OCI-LY7 (cell line): Measurements from ENCODE around the gene EEF1A1. TPM values are rescaled to one million over a fixed set of nuclear protein-coding genes. Genes with fewer than 3 reads are reported as not detected.
"Not testable (repeated sequence)": the region's sequence is repeated elsewhere in the genome, so short reads cannot be mapped to it uniquely, and the experiment has no call there.

Experiments used
- BruUV-seq: library from RNA; stranded (reverse); fragments of 400-500 nt; replicated peaks from 2 replicates; lab custom pipeline; 2021; lab: Mats Ljungman, UMichigan
- CTCF ChIA-PET: fragments of 300-600 bp; sonication (Branson Sonifier 250); formaldehyde crosslinking; loops from one replicate; lab custom pipeline; 2022; ENCODE audit warnings: antibody characterized with exemption; ENCODE audit not compliant: unreplicated experiment; lab: Charles Lee
- POLR2A ChIA-PET: fragments of 300-600 bp; sonication (Branson Sonifier 250); formaldehyde crosslinking; loops from one replicate; lab custom pipeline; 2022; ENCODE audit warnings: antibody characterized with exemption; lab: Charles Lee
- DNase-seq: peaks from one replicate; pipeline ENCODE4 v3.0.0-alpha.2; 2015; ENCODE audit warnings: low spot score
- H2AFZ ChIP-seq: fragments of 200-600 bp; sonication (generic), shearing (Covaris generic); 2 replicates; pipeline ENCODE4 v1.6.1; 2014; ENCODE audit warnings: mild to moderate bottlenecking, antibody characterized with exemption, low read length, moderate library complexity
- H3K27ac ChIP-seq: fragments of 200-600 bp; sonication (generic); 2 replicates; pipeline ENCODE4 v1.5.1; 2014; ENCODE audit warnings: mixed run types, low read depth, mild to moderate bottlenecking, moderate library complexity, low read length, inconsistent platforms; ENCODE audit not compliant: poor library complexity, severe bottlenecking
- H3K36me3 ChIP-seq: fragments of 200-600 bp; sonication (generic); 2 replicates; pipeline ENCODE4 v1.6.1; 2014; ENCODE audit warnings: mild to moderate bottlenecking, antibody characterized with exemption, low read length, moderate library complexity, mixed read lengths; ENCODE audit not compliant: insufficient read depth
- H3K4me1 ChIP-seq: fragments of 200-600 bp; sonication (generic); 2 replicates; pipeline ENCODE4 v1.5.1; 2014; ENCODE audit warnings: mild to moderate bottlenecking, low read length; ENCODE audit not compliant: insufficient read depth, poor library complexity, severe bottlenecking
- H3K4me2 ChIP-seq: fragments of 200-600 bp; sonication (generic); 2 replicates; pipeline ENCODE4 v1.6.1; 2014; ENCODE audit warnings: mild to moderate bottlenecking, low read length
- H3K4me3 ChIP-seq: fragments of 200-600 bp; sonication (generic); 2 replicates; pipeline ENCODE4 v1.5.1; 2014; ENCODE audit warnings: mild to moderate bottlenecking, low read depth, low read length; ENCODE audit not compliant: poor library complexity, severe bottlenecking
- H3K79me2 ChIP-seq: fragments of 200-600 bp; sonication (generic); 2 replicates; pipeline ENCODE4 v1.6.1; 2016; ENCODE audit warnings: low read depth, mild to moderate bottlenecking, low read length, moderate library complexity, mixed read lengths; ENCODE audit not compliant: insufficient read depth
- H3K9me2 ChIP-seq: fragments of 200-600 bp; sonication (generic); 2 replicates; pipeline ENCODE4 v1.6.1; 2016; ENCODE audit warnings: mild to moderate bottlenecking, low read length, mixed read lengths; ENCODE audit not compliant: insufficient read depth
- H3K9me3 ChIP-seq: fragments of 200-600 bp; sonication (generic); 2 replicates; pipeline ENCODE4 v1.6.1; 2014; ENCODE audit warnings: mild to moderate bottlenecking, mixed run types, low read length, mixed read lengths
- H4K20me1 ChIP-seq: fragments of 200-600 bp; sonication (generic); 2 replicates; pipeline ENCODE4 v1.6.1; 2014; ENCODE audit warnings: mild to moderate bottlenecking, antibody characterized with exemption, low read length, moderate library complexity, mixed read lengths; ENCODE audit not compliant: insufficient read depth
- CTCF ChIP-seq: fragments of 200-600 bp; sonication (generic); conservative IDR thresholded peaks from 2 replicates; pipeline ENCODE4 v1.5.1; 2014; ENCODE audit warnings: mild to moderate bottlenecking, antibody characterized with exemption, low read length, moderate library complexity, mixed read lengths
- EZH2phosphoT487 ChIP-seq: fragments of 200-600 bp; sonication (generic); IDR thresholded peaks from 2 replicates; pipeline ENCODE4 v1.6.1; 2018; ENCODE audit warnings: low read depth, borderline replicate concordance, mild to moderate bottlenecking, mixed run types, antibody characterized with exemption, low read length, moderate library complexity, mixed read lengths
- intact Hi-C: fragments of 100-400 bp; cut with micrococcal nuclease; formaldehyde crosslinking; loops from one replicate; pipeline ENCODE4 v1.10.0; 2022; ENCODE audit not compliant: unreplicated experiment
- total RNA-seq, 2 experiments: library from RNA; depleted of rRNA in 1 of 2; stranded (reverse); fragments of >200 nt in 1 of 2; shearing (Covaris generic) in 1 of 2; gene quantifications; 2 replicates each; pipeline ENCODE4 v1.2.3, GENCODE V29; 2014 to 2022

The EEF1A1 gene
- total RNA-seq, 2 experiments from 2014 or later: 8,152 to 8,197 TPM

- Histone ChIP-seq H3K36me3 (no peaks in the 10 kb centered on the region), H3K4me2 (no peak overlapping the region), H2AFZ (no peak overlapping the region), H3K79me2 (no peaks in the 10 kb centered on the region), H3K4me3 (no peak overlapping the region), H4K20me1 (no peaks in the 10 kb centered on the region), H3K9me3 (no peaks in the 10 kb centered on the region), H3K9me2 (no peaks in the 10 kb centered on the region), H3K4me1 (no peaks in the 10 kb centered on the region), H3K27ac (no peak overlapping the region)
- intact Hi-C loops: no loop called here
- TF ChIP-seq EZH2phosphoT487: no peak
- TF ChIP-seq CTCF: no peak
- no TSS peak for BruUV-seq
- CTCF ChIA-PET: no interaction called here
- POLR2A ChIA-PET: interaction anchor here (0.6 to 1.9 kb wide), 9 partner anchors 10 to 108 kb away, joined by 3 to 5 read pairs (median 4); no protein-coding TSS in a partner anchor
- DNase-seq: no peak
Measured at GRCh38 chr6:73542891-73543290, 22.1 kb upstream of the EEF1A1 start.

- BruUV-seq, H3K79me2 ChIP-seq, H4K20me1 ChIP-seq, H3K27ac ChIP-seq, H3K4me2 ChIP-seq, DNase-seq, H3K9me2 ChIP-seq, H3K4me1 ChIP-seq, intact Hi-C loops, H2AFZ ChIP-seq, H3K4me3 ChIP-seq, H3K9me3 ChIP-seq, H3K36me3 ChIP-seq: not testable (repeated sequence)
- POLR2A ChIA-PET: interaction anchor here (0.6 to 1.9 kb wide), 7 partner anchors 9 to 109 kb away, joined by 3 to 5 read pairs (median 4); no protein-coding TSS in a partner anchor
- CTCF ChIA-PET: interaction anchor here (0.7 kb wide), 1 partner anchor 16 kb away, joined by 3 read pairs; no protein-coding TSS in a partner anchor
Measured at GRCh38 chr6:73542481-73542880, 21.6 kb upstream of the EEF1A1 start.

GRCh38 chr6:73538116-73538779, 17.4 kb upstream of the EEF1A1 start:
- no peak overlapping the region for H3K27ac ChIP-seq
- TF ChIP-seq EZH2phosphoT487: no peak
- no peak for TF ChIP-seq CTCF
- H3K4me3 ChIP-seq: no peak overlapping the region
- ChIA-PET CTCF (no interaction called here), POLR2A (interaction anchor here (1.1 to 1.2 kb wide), 3 partner anchors 13 to 67 kb away, joined by 3 read pairs; partner anchors contain the start of gene EEF1A1)
- no peak overlapping the region for H3K4me2 ChIP-seq
- H3K4me1 ChIP-seq: no peaks in the 10 kb centered on the region
- BruUV-seq: no TSS peak
- no peaks in the 10 kb centered on the region for H3K79me2 ChIP-seq
- no peaks in the 10 kb centered on the region for H3K9me2 ChIP-seq
- H3K9me3 ChIP-seq: no peaks in the 10 kb centered on the region
- intact Hi-C loops: no loop called here
- H4K20me1 ChIP-seq: no peaks in the 10 kb centered on the region
- H3K36me3 ChIP-seq: no peaks in the 10 kb centered on the region
- H2AFZ ChIP-seq: no peak overlapping the region
- no peak for DNase-seq
